Right kidney (tissue), 1 donor: ENCODE data around the gene MYO3A.
"Not testable (repeated sequence)": the region's sequence is repeated elsewhere in the genome, so short reads cannot be mapped to it uniquely, and the experiment has no call there.

Source experiments
- DNase-seq: peaks from one replicate; pipeline ENCODE4 v3.0.0-alpha.2; 2016

The MYO3A gene

GRCh38 chr10:25974897-25975459 is 40.9 kb downstream of the MYO3A start:
- DNase-seq, result no peak

GRCh38 chr10:25978771-25979170 is 44.7 kb downstream of the MYO3A start:
- no peak for DNase-seq

- no peak for DNase-seq
Observed at GRCh38 chr10:25982107-25982506, 48.1 kb downstream of the MYO3A start.

- no peak for DNase-seq
Observed at GRCh38 chr10:25988583-25988982, 54.6 kb downstream of the MYO3A start.

DNA sequence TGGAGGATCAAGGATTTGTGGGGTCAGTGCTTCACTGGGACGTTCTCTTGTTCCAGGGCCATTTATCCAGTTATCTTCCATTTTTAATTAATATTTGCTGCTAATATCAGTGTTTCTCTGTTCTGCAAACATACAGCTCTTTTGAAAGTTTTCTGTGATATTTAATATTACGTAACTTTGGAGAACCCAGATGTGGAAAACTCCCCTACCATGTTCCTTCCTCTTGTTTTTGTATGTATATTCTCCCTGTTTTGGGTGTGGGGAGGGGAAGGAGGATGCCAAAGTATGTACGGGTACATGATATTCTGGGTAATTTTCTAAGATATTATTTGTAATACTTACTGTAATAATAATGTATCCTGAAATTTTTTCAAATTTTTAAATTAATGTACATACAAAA is 55.9 kb downstream of the MYO3A start:
- DNase-seq, result no peak

DNA sequence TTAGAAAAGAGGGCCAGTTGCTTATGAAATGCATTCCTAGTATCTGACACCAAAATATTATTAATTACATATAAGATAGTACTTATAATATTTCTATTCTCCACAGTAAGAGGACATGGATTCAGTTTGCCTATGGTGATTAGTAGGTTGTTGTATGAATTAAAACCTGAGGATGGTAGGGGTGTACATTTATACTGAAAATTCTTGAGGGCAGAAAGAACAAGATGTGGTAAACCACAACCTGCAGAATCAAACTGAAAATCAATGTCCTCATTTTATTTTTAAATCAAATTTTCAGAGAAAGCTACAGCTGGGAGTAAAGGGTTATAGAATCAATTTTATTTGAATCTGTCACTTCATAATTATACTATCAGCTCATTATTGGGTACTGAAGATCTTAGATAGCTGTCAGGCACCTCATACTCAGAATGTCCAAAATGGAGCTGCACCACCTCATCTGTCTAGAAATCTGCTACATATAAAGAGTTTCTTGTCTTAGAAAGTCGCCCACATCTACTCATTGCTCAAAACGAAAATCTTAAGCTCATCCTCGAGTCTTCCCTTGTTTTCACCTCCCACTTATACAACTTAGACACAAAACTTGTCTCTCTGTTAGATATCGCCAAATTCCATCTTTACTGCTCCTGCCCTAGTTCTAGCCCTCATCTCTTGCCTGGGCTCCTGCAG is 65.4 kb downstream of the MYO3A start:
- no peak for DNase-seq

- DNase-seq, result no peak
Observed at GRCh38 chr10:26000971-26001370, 66.9 kb downstream of the MYO3A start.

DNA sequence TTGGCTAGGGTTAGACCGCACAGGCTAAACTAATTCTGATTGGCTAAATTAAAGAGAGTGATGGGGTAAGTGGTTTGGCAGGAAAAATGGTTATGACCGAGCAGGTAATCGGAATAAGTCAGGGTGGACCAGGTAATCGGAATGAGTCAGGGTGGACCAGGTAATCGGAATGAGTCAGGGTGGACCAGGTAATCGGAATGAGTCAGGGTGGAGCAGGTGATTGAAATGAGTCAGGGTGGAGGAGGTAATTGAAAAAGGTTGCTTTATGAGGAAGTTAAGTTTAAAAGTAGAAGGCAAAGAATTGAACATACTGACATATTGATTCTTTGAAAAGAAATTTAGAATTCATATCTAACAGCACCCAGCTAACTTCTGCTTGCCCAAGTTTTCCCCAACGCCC is 68.4 kb downstream of the MYO3A start:
- DNase-seq, result not testable (repeated sequence)

- no peak for DNase-seq
Observed at GRCh38 chr10:26015092-26015491, 81.1 kb downstream of the MYO3A start.

DNA sequence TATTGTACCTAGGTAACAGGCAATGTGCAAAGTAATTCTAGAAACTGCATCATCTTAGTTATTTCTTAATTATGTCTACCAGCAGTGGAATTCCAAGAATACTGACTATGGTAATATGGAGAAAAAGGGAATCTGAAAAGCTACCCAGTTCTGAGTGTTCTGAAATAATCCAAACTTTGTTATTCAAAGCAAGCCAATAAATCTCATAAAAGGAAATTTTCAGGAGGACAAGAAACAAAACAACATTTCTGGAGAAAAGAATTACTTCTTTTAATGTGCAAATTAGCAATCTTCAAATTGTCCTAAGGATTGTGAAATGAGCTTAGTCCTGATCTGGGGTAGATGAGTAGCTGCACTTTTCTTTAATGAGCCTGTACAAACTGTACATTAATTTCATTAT is 88.8 kb downstream of the MYO3A start:
- no peak for DNase-seq

GRCh38 chr10:26024303-26024702 is 90.3 kb downstream of the MYO3A start:
- DNase-seq, result no peak

GRCh38 chr10:26025523-26025922 is 91.5 kb downstream of the MYO3A start:
- DNase-seq, result no peak

GRCh38 chr10:26029858-26030257 is 95.8 kb downstream of the MYO3A start:
- no peak for DNase-seq

- DNase-seq, result no peak
Observed at GRCh38 chr10:26031300-26031699, 97.3 kb downstream of the MYO3A start.

DNA sequence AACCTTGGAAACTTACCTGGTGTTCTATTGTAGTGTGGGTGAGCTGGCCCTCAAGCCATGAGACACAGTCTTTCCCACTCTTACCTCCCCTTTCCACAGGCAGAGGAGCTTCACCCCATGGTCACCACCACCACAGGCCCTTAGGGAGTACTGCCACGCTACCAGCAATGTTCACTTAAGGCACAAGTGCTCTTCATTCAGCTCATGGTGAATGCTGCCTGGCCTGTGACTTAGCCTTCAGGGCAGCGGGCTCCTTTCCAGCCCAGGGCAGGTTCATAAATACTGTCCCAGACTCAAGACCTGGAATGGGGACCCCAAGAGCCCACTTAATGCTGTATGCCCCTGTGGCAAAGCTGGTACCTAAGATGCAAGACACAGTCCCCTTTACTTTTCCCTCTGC is 109.4 kb downstream of the MYO3A start:
- no peak for DNase-seq

DNA sequence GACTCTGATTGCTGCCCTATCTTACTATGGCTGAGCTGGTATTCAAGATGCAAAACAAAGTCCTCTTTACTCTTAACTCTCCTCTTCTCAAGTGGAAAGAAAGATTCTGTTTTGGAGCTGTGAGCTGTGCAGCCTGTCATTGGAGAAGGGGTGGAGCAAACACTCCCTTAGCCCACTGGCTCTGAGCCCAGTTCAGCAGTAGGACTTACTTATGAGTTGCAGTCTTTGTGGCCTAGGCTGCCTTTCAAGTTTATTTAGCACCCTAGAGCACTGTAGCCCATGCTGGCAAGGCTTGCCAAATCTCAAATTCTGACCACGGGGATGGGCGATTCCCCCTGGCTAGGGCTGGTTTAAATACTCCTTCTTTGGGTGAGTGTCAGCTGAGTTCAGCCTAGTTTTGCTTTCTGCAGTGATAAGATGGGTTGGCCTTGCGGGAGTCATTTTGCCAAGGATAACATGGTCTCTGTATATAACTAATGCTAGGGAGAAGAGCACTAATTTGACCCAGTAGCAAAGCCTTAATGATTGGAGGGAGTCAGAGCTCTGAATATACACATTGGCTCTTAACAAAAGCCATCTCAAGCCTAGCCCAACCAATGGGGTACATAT is 110.2 kb downstream of the MYO3A start:
- DNase-seq, result peak; percentile 6

- DNase-seq, result no peak
Observed at GRCh38 chr10:26046073-26046700, 112.2 kb downstream of the MYO3A start.

DNA sequence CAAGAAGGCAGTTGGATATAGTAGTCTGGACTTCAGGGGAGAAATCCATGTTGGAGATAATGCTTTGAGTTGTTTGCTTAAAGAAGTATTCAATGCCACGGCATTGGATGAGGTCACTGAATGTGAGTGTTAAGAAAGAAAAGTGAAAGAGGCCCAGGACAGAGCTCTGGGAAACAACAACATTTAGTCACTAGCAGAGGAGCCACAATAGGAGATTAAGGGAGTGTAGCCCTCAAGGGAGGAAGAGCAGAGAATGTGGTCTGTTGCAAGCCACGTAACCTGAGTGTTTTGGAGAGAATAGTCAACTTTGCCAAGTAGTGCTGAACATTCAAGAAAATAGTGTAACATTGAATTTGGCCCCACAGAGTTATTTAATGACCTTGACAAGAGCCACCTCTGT is 114.7 kb downstream of the MYO3A start:
- no peak for DNase-seq

- no peak for DNase-seq
Observed at GRCh38 chr10:26052326-26052725, 118.3 kb downstream of the MYO3A start.

- no peak for DNase-seq
Observed at GRCh38 chr10:26057466-26057865, 123.4 kb downstream of the MYO3A start.

DNA sequence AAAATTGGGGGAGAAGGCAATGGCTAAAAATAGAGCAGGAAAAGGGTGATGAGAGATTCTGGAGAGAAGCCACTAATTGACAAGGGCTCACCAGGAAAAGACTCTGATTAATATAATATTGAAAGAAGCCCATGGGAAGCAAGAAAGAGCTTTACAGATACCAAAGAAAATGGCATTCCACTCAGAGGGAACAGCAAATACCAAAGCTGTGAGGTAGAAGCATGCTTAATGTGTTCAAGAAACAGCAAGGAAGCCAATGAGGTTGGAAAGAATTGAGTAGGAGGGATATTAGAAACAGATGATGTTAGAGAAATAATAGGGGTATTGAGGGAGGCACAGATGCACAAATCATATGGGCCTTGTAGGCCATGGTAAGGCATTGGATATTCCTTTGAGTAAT is 130.1 kb downstream of the MYO3A start:
- DNase-seq, result no peak

DNA sequence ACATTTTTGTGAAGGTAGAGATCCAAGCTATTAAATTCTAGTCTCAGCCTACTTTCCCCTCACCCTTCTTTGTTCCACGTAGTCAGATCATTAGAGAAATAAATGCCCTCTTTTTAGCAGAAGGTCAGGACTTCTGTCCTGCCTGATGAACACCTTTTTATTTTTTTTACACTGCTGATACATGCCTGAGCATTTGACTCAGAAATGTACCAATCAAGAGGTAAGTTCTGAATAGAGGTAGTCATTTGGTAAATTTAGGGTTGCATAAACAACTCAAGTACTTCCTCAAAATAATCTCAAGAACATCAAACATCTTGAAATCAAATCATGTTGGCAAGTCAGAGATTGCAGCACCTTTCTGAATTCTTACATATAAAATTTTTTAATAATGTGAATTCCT is 133.7 kb downstream of the MYO3A start:
- DNase-seq, result no peak

GRCh38 chr10:26080971-26081370 is 146.9 kb downstream of the MYO3A start:
- DNase-seq, result not testable (repeated sequence)

GRCh38 chr10:26081459-26081858 is 147.4 kb downstream of the MYO3A start:
- DNase-seq, result no peak
